Measurements from ENCODE around the gene MBD3L5.

- TF ChIP-seq POLR2A (IDR thresholded peaks at IDR 0.05) (no peak), CTCF (IDR thresholded peaks at IDR 0.05) (no peak)
These were observed 39.5 kb downstream of the MBD3L5 start for GRCh38 chr19:7069904-7070226.

Data from testis (tissue), 2 donors.